PC-3 (cell line): ENCODE data around the gene USP53. TPM values are rescaled to one million over a fixed set of nuclear protein-coding genes. Genes with fewer than 3 reads are reported as not detected.

Experiments used
- ATAC-seq: fragments of 200-7000 bp; cut with Tn5 transposase; 2 replicates; pipeline ENCODE4 v1.9.1; 2020; ENCODE audit warnings: mild to moderate bottlenecking, moderate library complexity
- BruUV-seq: library from RNA; stranded (reverse); fragments of 400-500 nt; replicated peaks from 2 replicates; lab custom pipeline; 2021; lab: Mats Ljungman, UMichigan
- CTCF ChIA-PET: fragments of 300-600 bp; sonication (Branson Sonifier 250); formaldehyde crosslinking; loops from one replicate; lab custom pipeline; 2022; ENCODE audit warnings: antibody characterized with exemption; lab: Charles Lee
- POLR2A ChIA-PET: fragments of 300-600 bp; sonication (Branson Sonifier 250); formaldehyde crosslinking; loops from one replicate; lab custom pipeline; 2022; ENCODE audit warnings: antibody characterized with exemption; ENCODE audit not compliant: unreplicated experiment; lab: Charles Lee
- DNase-seq: peaks from one replicate; pipeline ENCODE4 v3.0.0-alpha.2; 2015
- H2AFZ ChIP-seq: fragments of 300-600 bp; sonication (generic); 2 replicates; pipeline ENCODE4 v1.6.0; 2016; ENCODE audit warnings: antibody characterized with exemption, low read length
- H3F3A ChIP-seq: fragments of 300-600 bp; sonication (generic); one replicate; pipeline ENCODE4 v1.6.0; 2017; ENCODE audit warnings: antibody characterized with exemption, low read length, control low read depth, mild to moderate bottlenecking; ENCODE audit not compliant: unreplicated experiment
- H3K27ac ChIP-seq: fragments of 300-600 bp; sonication (generic); 2 replicates; pipeline ENCODE4 v1.5.1; 2016; ENCODE audit warnings: mild to moderate bottlenecking, low read length
- H3K27me3 ChIP-seq: fragments of 300-600 bp; sonication (generic); 2 replicates; pipeline ENCODE4 v1.6.1; 2016; ENCODE audit warnings: low read length, mixed read lengths
- H3K36me3 ChIP-seq: fragments of 300-600 bp; sonication (generic); 2 replicates; pipeline ENCODE4 v1.6.1; 2016; ENCODE audit warnings: low read depth, mixed run types, low read length, mixed read lengths
- H3K4me1 ChIP-seq: fragments of 300-600 bp; sonication (generic); 2 replicates; pipeline ENCODE4 v1.5.1; 2016; ENCODE audit warnings: low read length; ENCODE audit not compliant: insufficient read depth
- H3K4me2 ChIP-seq: fragments of 300-600 bp; sonication (generic); 2 replicates; pipeline ENCODE4 v1.6.0; 2016; ENCODE audit warnings: low read length
- H3K4me3 ChIP-seq: fragments of 300-600 bp; sonication (generic); 2 replicates; pipeline ENCODE4 v1.5.1; 2016; ENCODE audit warnings: mild to moderate bottlenecking, low read length, mixed read lengths
- H3K79me2 ChIP-seq: fragments of 300-600 bp; sonication (generic); 2 replicates; pipeline ENCODE4 v1.6.1; 2017; ENCODE audit warnings: low read length, mixed read lengths
- H3K9ac ChIP-seq: fragments of 300-600 bp; sonication (generic); 2 replicates; pipeline ENCODE4 v1.6.0; 2016; ENCODE audit warnings: mild to moderate bottlenecking, low read length
- H3K9me2 ChIP-seq: fragments of 300-600 bp; sonication (generic); replicated peaks from 2 replicates; pipeline ENCODE4 v1.6.1; 2016; ENCODE audit warnings: mixed run types, low read length, mixed read lengths
- H3K9me3 ChIP-seq: fragments of 300-600 bp; sonication (generic); 2 replicates; pipeline ENCODE4 v1.6.1; 2016; ENCODE audit warnings: low read length, mixed read lengths
- H4K20me1 ChIP-seq: fragments of 300-600 bp; sonication (generic); 2 replicates; pipeline ENCODE4 v1.6.1; 2016; ENCODE audit warnings: low read length, mixed read lengths
- EZH2 ChIP-seq: fragments of 300-600 bp; sonication (generic); IDR thresholded peaks from one replicate; pipeline ENCODE4 v1.6.1; 2017; ENCODE audit warnings: antibody characterized with exemption, mild to moderate bottlenecking, low read length; ENCODE audit not compliant: unreplicated experiment
- EZH2phosphoT487 ChIP-seq: fragments of 300-600 bp; sonication (generic); IDR thresholded peaks from 2 replicates; pipeline ENCODE4 v1.6.1; 2018; ENCODE audit warnings: mild to moderate bottlenecking, antibody characterized with exemption, low read length, borderline replicate concordance
- intact Hi-C: fragments of 100-400 bp; cut with micrococcal nuclease; formaldehyde crosslinking; loops from 2 replicates; pipeline ENCODE4 v1.9.0; 2023
- total RNA-seq: library from RNA; depleted of rRNA; stranded (reverse); fragments of >200 nt; gene quantifications from 2 replicates; pipeline ENCODE4 v1.2.3, GENCODE V29; 2014
- TF ChIP-seq, protein P1 (sequence below): fragments of 300-600 bp; sonication (generic); conservative IDR thresholded peaks from 2 replicates; pipeline ENCODE4 v1.5.1; 2017; ENCODE audit warnings: antibody characterized with exemption, low read depth, mild to moderate bottlenecking, low read length

USP53 gene
- total RNA-seq, 1 experiment from 2014 or later, result 8.7 TPM

DNA sequence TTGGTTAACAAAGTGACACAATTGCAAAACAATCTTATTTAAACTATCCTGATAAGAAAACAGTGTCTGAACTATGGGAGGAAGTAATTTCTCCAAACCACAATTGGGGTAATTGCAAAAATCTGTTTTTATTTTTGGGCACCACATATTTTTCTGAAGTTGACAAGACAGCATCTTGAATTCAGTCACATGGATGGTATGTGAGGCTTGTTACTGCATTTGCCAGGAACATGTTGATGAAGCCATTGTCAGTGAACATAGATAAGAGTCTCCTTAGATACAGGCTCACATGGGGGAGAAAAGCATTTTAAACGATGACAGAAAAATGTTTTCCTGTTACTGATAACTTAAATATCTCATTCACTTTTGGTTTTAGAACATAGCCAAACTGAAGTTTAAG, 5.5 kb upstream of the USP53 start:
- Histone ChIP-seq H3K9me3 (no peaks in the 10 kb centered on the region), H3K9me2 (0 out of 2 replicates have a peak, but pooled peaks cover 6% of the 10 kb centered on the region), H3K79me2 (peaks cover 11% of the 10 kb centered on the region), H4K20me1 (no peaks in the 10 kb centered on the region), H2AFZ (no peak overlapping the region), H3K27ac (no peak overlapping the region), H3K9ac (no peak overlapping the region), H3K4me1 (peaks cover 34% of the 10 kb centered on the region), H3F3A (peaks cover 7% of the 10 kb centered on the region), H3K36me3 (no peaks in the 10 kb centered on the region), H3K4me2 (no peak overlapping the region), H3K27me3 (no peaks in the 10 kb centered on the region), H3K4me3 (no peak overlapping the region)
- ATAC-seq (no peak), DNase-seq (no peak)
- intact Hi-C loops, result no loop called here
- BruUV-seq, result no TSS peak
- TF ChIP-seq EZH2phosphoT487 (no peak), EZH2 (no peak)
- TF ChIP-seq, protein P1, sequence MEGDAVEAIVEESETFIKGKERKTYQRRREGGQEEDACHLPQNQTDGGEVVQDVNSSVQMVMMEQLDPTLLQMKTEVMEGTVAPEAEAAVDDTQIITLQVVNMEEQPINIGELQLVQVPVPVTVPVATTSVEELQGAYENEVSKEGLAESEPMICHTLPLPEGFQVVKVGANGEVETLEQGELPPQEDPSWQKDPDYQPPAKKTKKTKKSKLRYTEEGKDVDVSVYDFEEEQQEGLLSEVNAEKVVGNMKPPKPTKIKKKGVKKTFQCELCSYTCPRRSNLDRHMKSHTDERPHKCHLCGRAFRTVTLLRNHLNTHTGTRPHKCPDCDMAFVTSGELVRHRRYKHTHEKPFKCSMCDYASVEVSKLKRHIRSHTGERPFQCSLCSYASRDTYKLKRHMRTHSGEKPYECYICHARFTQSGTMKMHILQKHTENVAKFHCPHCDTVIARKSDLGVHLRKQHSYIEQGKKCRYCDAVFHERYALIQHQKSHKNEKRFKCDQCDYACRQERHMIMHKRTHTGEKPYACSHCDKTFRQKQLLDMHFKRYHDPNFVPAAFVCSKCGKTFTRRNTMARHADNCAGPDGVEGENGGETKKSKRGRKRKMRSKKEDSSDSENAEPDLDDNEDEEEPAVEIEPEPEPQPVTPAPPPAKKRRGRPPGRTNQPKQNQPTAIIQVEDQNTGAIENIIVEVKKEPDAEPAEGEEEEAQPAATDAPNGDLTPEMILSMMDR, result no peak
- ChIA-PET CTCF (no interaction called here), POLR2A (no interaction called here)

DNA sequence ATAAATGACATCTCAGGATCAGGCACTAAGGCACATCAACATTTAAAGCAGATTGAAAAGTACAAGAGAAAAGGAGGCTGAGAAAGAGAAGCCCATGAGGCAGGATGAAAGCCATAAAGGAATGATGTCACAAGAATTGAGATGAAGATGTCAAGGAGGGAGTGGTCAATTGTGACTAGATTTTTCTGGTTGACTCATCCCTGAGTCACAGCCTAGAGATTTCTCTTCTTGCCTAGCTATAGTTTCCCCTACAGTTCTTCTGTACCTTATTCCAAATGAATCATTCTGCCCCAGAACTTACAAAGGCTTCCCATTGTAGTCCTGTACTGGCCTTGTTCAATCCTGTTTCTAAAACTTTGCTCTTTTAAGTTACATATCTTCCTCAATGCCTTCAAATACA, 3.4 kb upstream of the USP53 start:
- CTCF ChIA-PET, result no interaction called here
- H3F3A ChIP-seq, result peaks cover 7% of the 10 kb centered on the region
- H3K79me2 ChIP-seq, result peaks cover 21% of the 10 kb centered on the region
- 0 out of 2 replicates have a peak, but pooled peaks cover 6% of the 10 kb centered on the region for H3K9me2 ChIP-seq
- H3K4me1 ChIP-seq, result peaks cover 34% of the 10 kb centered on the region
- H3K9me3 ChIP-seq, result no peaks in the 10 kb centered on the region
- ATAC-seq (peak; percentile 37), DNase-seq (peak; percentile 95)
- TF ChIP-seq EZH2phosphoT487 (no peak), EZH2 (no peak)
- TF ChIP-seq, protein P1, result no peak
- intact Hi-C loops, result no loop called here
- peak overlapping the region; percentile 41; the same call in 1 of the 2 replicates for H3K9ac ChIP-seq
- BruUV-seq, result no TSS peak
- H3K4me2 ChIP-seq, result peak overlapping the region; percentile 50
- H2AFZ ChIP-seq, result peak overlapping the region; percentile 19; the same call in 1 of the 2 replicates
- POLR2A ChIA-PET, result no interaction called here
- H3K4me3 ChIP-seq, result no peak overlapping the region
- H4K20me1 ChIP-seq, result peaks cover 5% of the 10 kb centered on the region
- peak overlapping the region; percentile 92 for H3K27ac ChIP-seq
- H3K27me3 ChIP-seq, result no peaks in the 10 kb centered on the region
- no peaks in the 10 kb centered on the region for H3K36me3 ChIP-seq

- ChIA-PET POLR2A (no interaction called here), CTCF (no interaction called here)
- H3F3A ChIP-seq, result peaks cover 7% of the 10 kb centered on the region
- peak overlapping the region; percentile 41; the same call in 1 of the 2 replicates for H3K9ac ChIP-seq
- no peaks in the 10 kb centered on the region for H3K9me3 ChIP-seq
- H3K27me3 ChIP-seq, result no peaks in the 10 kb centered on the region
- intact Hi-C loops, result no loop called here
- peak overlapping the region; percentile 50 for H3K4me2 ChIP-seq
- DNase-seq (no peak), ATAC-seq (no peak)
- H3K9me2 ChIP-seq, result 0 out of 2 replicates have a peak, but pooled peaks cover 6% of the 10 kb centered on the region
- no peak for TF ChIP-seq EZH2
- TF ChIP-seq EZH2phosphoT487, result no peak
- TF ChIP-seq, protein P1, result no peak
- peaks cover 26% of the 10 kb centered on the region for H3K79me2 ChIP-seq
- H3K36me3 ChIP-seq, result no peaks in the 10 kb centered on the region
- BruUV-seq, result no TSS peak
- peaks cover 32% of the 10 kb centered on the region for H3K4me1 ChIP-seq
- H3K4me3 ChIP-seq, result no peak overlapping the region
- peaks cover 8% of the 10 kb centered on the region for H4K20me1 ChIP-seq
- H2AFZ ChIP-seq, result no peak overlapping the region
- peak overlapping the region; percentile 92 for H3K27ac ChIP-seq
Observed at GRCh38 chr4:119209586-119209985, 2.9 kb upstream of the USP53 start.
